Measurements from ENCODE around the gene HMCN1.

- TF ChIP-seq, protein P1, sequence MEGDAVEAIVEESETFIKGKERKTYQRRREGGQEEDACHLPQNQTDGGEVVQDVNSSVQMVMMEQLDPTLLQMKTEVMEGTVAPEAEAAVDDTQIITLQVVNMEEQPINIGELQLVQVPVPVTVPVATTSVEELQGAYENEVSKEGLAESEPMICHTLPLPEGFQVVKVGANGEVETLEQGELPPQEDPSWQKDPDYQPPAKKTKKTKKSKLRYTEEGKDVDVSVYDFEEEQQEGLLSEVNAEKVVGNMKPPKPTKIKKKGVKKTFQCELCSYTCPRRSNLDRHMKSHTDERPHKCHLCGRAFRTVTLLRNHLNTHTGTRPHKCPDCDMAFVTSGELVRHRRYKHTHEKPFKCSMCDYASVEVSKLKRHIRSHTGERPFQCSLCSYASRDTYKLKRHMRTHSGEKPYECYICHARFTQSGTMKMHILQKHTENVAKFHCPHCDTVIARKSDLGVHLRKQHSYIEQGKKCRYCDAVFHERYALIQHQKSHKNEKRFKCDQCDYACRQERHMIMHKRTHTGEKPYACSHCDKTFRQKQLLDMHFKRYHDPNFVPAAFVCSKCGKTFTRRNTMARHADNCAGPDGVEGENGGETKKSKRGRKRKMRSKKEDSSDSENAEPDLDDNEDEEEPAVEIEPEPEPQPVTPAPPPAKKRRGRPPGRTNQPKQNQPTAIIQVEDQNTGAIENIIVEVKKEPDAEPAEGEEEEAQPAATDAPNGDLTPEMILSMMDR (IDR thresholded peaks at IDR 0.05; ENCODE audit: low read length): no peak
- no peak for TF ChIP-seq EZH2 (optimal IDR thresholded peaks at IDR 0.05; ENCODE audit: low read depth, low read length)
- no peak for TF ChIP-seq EZH2phosphoT487 (IDR thresholded peaks at IDR 0.05; ENCODE audit: low read length)
These were observed 449.0 kb downstream of the HMCN1 start for GRCh38 chr1:186183219-186183618.
